Measurements from ENCODE around the gene RPS19BP1. TPM values are rescaled to one million over a fixed set of nuclear protein-coding genes. Genes with fewer than 3 reads are reported as not detected.

Gene RPS19BP1
- total and polyA plus RNA-seq, 2 donors (not counting 1 experiment from before 2014, with no cell fraction given): 60.3 to 74.8 TPM

DNA sequence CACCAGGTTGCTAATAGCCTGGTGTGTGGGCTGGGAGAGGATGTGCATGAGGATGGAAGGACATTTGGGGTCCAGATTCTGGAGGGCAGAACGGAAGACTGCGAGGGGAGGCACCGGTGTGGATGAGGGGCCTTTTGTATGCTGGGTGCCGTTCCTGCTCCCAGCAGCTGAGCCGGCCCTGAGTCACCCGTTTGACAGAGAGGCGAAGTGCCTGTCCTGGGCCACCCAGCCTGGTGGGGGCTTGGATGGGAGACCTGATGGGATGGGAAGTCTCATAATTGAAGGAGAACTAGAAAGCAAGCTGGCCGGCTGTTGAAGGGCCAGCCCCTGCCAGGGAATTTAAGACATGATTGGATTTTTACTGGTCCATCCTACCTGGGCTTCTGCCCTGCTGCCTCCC is 48.8 kb upstream of the RPS19BP1 start:
- Histone ChIP-seq H3K36me3 (replicated peaks in 1 of 2; ENCODE audit: control extremely low read depth in 1 of 2, control insufficient read depth in 1 of 2, extremely low read depth in 1 of 2, insufficient read depth in 2 of 2, low read length in 1 of 2) (no peaks in the 10 kb centered on the region), H3K27ac (ENCODE audit: low read length in 2 of 2) (no peak overlapping the region), H3K9ac (ENCODE audit: low read length) (no peak overlapping the region), H3K27me3 (replicated peaks in 1 of 4; ENCODE audit: control extremely low read depth in 1 of 4, control insufficient read depth in 3 of 4, insufficient read depth in 4 of 4, low read length in 3 of 4) (peaks cover 0 to 4% (median 2%) of the 10 kb centered on the region in 4 experiments), H3K4me1 (ENCODE audit: control insufficient read depth in 2 of 2, insufficient read depth in 2 of 2, low read length in 2 of 2) (peaks cover 4 to 5% of the 10 kb centered on the region in 2 donors), H3K4me2 (replicated peaks; ENCODE audit: low read depth, low read length, poor library complexity, severe bottlenecking) (no peak overlapping the region), H2AFZ (ENCODE audit: insufficient read depth, low read depth, low read length, poor library complexity, severe bottlenecking) (no peak overlapping the region), H3K9me3 (ENCODE audit: control extremely low read depth in 1 of 3, control insufficient read depth in 2 of 3, insufficient read depth in 1 of 3, low read length in 2 of 3) (peaks cover 0 to 6% (median 0%) of the 10 kb centered on the region in 3 donors), H3K79me2 (ENCODE audit: control insufficient read depth, insufficient read depth, low read length) (no peaks in the 10 kb centered on the region), H4K20me1 (ENCODE audit: control insufficient read depth, insufficient read depth, low read length, poor library complexity, severe bottlenecking) (no peaks in the 10 kb centered on the region), H3K4me3 (ENCODE audit: control extremely low read depth in 1 of 5, extremely low read depth in 1 of 5, insufficient read depth in 1 of 5, low read depth in 2 of 5, low read length in 4 of 5) (no peak overlapping the region)
- intact Hi-C loops (cut with micrococcal nuclease): no loop called here
- Mint-ChIP-seq H3K27me3 (peaks cover 50% of the 10 kb centered on the region), H3K4me3 (no peak overlapping the region), H3K9me3 (ENCODE audit: insufficient read depth) (peaks cover 5% of the 10 kb centered on the region), H3K27ac (no peak overlapping the region), H3K4me1 (peaks cover 7% of the 10 kb centered on the region)
- DNase-seq (no peak), ATAC-seq (ENCODE audit: low read depth) (no peak)
- ChIA-PET CTCF (no interaction called here), POLR2A (interaction anchor here (1.0 kb wide), 1 partner anchor 23 kb away, joined by 4 read pairs; no protein-coding TSS in a partner anchor)
- TF ChIP-seq, protein P1, sequence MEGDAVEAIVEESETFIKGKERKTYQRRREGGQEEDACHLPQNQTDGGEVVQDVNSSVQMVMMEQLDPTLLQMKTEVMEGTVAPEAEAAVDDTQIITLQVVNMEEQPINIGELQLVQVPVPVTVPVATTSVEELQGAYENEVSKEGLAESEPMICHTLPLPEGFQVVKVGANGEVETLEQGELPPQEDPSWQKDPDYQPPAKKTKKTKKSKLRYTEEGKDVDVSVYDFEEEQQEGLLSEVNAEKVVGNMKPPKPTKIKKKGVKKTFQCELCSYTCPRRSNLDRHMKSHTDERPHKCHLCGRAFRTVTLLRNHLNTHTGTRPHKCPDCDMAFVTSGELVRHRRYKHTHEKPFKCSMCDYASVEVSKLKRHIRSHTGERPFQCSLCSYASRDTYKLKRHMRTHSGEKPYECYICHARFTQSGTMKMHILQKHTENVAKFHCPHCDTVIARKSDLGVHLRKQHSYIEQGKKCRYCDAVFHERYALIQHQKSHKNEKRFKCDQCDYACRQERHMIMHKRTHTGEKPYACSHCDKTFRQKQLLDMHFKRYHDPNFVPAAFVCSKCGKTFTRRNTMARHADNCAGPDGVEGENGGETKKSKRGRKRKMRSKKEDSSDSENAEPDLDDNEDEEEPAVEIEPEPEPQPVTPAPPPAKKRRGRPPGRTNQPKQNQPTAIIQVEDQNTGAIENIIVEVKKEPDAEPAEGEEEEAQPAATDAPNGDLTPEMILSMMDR (IDR thresholded peaks at IDR 0.05): no peak
- TF ChIP-seq EZH2 (IDR thresholded peaks at IDR 0.05; ENCODE audit: borderline replicate concordance, insufficient read depth, low read depth, low read length, poor library complexity, severe bottlenecking): no peak
- WGBS (ENCODE audit: insufficient coverage): 90% methylated on average over 8 of the region's 8 CpGs

DNA sequence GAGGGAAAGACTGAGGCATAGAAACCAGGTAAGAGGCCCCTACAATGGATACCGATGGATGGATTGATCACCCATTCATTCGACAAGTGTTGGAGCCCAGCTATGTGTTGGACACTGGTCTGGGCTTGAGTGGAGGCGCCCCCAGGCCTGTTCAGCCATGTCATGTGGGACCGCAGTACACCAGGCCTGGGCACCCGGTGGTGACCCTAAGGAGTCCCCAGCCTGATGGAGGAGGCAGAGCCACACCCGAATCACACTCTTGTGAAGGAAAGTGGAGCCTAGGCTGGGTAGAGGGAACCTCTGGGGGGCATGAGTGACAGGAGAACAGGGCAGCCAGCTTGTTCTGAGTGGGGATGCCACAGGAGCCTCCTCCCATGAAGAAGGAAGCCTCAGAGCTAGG is 48.2 kb upstream of the RPS19BP1 start:
- POLR2A ChIA-PET: interaction anchor here (1.0 kb wide), 1 partner anchor 22 kb away, joined by 4 read pairs; no protein-coding TSS in a partner anchor
- peaks cover 0 to 6% (median 0%) of the 10 kb centered on the region in 3 donors for H3K9me3 ChIP-seq (ENCODE audit: control extremely low read depth in 1 of 3, control insufficient read depth in 2 of 3, insufficient read depth in 1 of 3, low read length in 2 of 3)
- DNase-seq (no peak), ATAC-seq (ENCODE audit: low read depth) (no peak)
- H3K27me3 ChIP-seq (replicated peaks in 1 of 4; ENCODE audit: control extremely low read depth in 1 of 4, control insufficient read depth in 3 of 4, insufficient read depth in 4 of 4, low read length in 3 of 4): peaks cover 0 to 4% (median 2%) of the 10 kb centered on the region in 4 experiments
- H4K20me1 ChIP-seq (ENCODE audit: control insufficient read depth, insufficient read depth, low read length, poor library complexity, severe bottlenecking): no peaks in the 10 kb centered on the region
- H3K27ac ChIP-seq (ENCODE audit: low read length in 2 of 2): no peak overlapping the region
- H3K27me3 Mint-ChIP-seq: peaks cover 50% of the 10 kb centered on the region
- no peaks in the 10 kb centered on the region for H3K79me2 ChIP-seq (ENCODE audit: control insufficient read depth, insufficient read depth, low read length)
- no peak overlapping the region for H3K4me3 Mint-ChIP-seq
- intact Hi-C loops (cut with micrococcal nuclease): no loop called here
- no peak overlapping the region for H2AFZ ChIP-seq (ENCODE audit: insufficient read depth, low read depth, low read length, poor library complexity, severe bottlenecking)
- TF ChIP-seq EZH2 (IDR thresholded peaks at IDR 0.05; ENCODE audit: borderline replicate concordance, insufficient read depth, low read depth, low read length, poor library complexity, severe bottlenecking): no peak
- TF ChIP-seq, protein P1 (IDR thresholded peaks at IDR 0.05): no peak
- H3K4me3 ChIP-seq (ENCODE audit: control extremely low read depth in 1 of 5, extremely low read depth in 1 of 5, insufficient read depth in 1 of 5, low read depth in 2 of 5, low read length in 4 of 5): no peak overlapping the region
- H3K9ac ChIP-seq (ENCODE audit: low read length): no peak overlapping the region
- CTCF ChIA-PET: interaction anchor here (0.5 kb wide), 1 partner anchor 250 kb away, joined by 3 read pairs; no protein-coding TSS in a partner anchor
- peaks cover 5% of the 10 kb centered on the region for H3K9me3 Mint-ChIP-seq (ENCODE audit: insufficient read depth)
- H3K4me2 ChIP-seq (replicated peaks; ENCODE audit: low read depth, low read length, poor library complexity, severe bottlenecking): no peak overlapping the region
- whole genome bisulfite sequencing (ENCODE audit: insufficient coverage): 94% methylated on average over 6 of the region's 6 CpGs
- peaks cover 8% of the 10 kb centered on the region for H3K4me1 Mint-ChIP-seq
- H3K4me1 ChIP-seq (ENCODE audit: control insufficient read depth in 2 of 2, insufficient read depth in 2 of 2, low read length in 2 of 2): peaks cover 7 to 8% of the 10 kb centered on the region in 2 donors
- H3K36me3 ChIP-seq (replicated peaks in 1 of 2; ENCODE audit: control extremely low read depth in 1 of 2, control insufficient read depth in 1 of 2, extremely low read depth in 1 of 2, insufficient read depth in 2 of 2, low read length in 1 of 2): no peaks in the 10 kb centered on the region
- H3K27ac Mint-ChIP-seq: no peak overlapping the region

All from B cell (primary cell).